SK-N-SH (cell line): ENCODE data around the gene HGS. TPM values are rescaled to one million over a fixed set of nuclear protein-coding genes. Genes with fewer than 3 reads are reported as not detected.
A peak's percentile ranks its signal among the peaks of the same experiment; 100 is the strongest.

Experiments used
- CTCF ChIA-PET: fragments of 300-600, 350-600 bp; formaldehyde crosslinking; extraction: SDS; loops from one replicate; lab custom pipeline; 2021; lab: Yijun Ruan, JAX
- POLR2A ChIA-PET: fragments of 350-600 bp; sonication (Branson Sonifier 250); formaldehyde crosslinking; extraction: SDS; loops from one replicate; lab custom pipeline; 2020; ENCODE audit warnings: antibody characterized with exemption, inconsistent platforms; lab: Yijun Ruan, JAX
- DNase-seq: peaks from one replicate; pipeline ENCODE4 v3.0.0; 2012
- H2AFZ ChIP-seq: fragments of 200-600 bp; sonication (generic); 2 replicates; pipeline ENCODE4 v1.8.1; 2016; ENCODE audit warnings: antibody characterized with exemption, mild to moderate bottlenecking, low read depth
- H3F3A ChIP-seq: fragments of 200-600 bp; sonication (generic); replicated peaks from 2 replicates; pipeline ENCODE3; 2016; ENCODE audit warnings: antibody characterized with exemption, mild to moderate bottlenecking; ENCODE audit not compliant: insufficient read depth
- H3K27ac ChIP-seq, 2 experiments: fragments of 200-500 bp in 1 of 2; fragments of 200-600 bp in 1 of 2; sonication (Bioruptor generic) in 1 of 2; sonication (generic), shearing (Covaris generic) in 1 of 2; 2 replicates each; pipeline versions ENCODE4 v1.5.1 to v1.6.1; 2014 to 2016; ENCODE audit warnings: low read depth in 2 of 2, inconsistent platforms in 1 of 2, low read length in 1 of 2, mild to moderate bottlenecking in 1 of 2, mixed read lengths in 1 of 2
- H3K27me3 ChIP-seq: fragments of 200-600 bp; sonication (generic), shearing (Covaris generic); 2 replicates; pipeline ENCODE4 v1.6.1; 2016; ENCODE audit warnings: mixed run types; ENCODE audit not compliant: insufficient read depth
- H3K36me3 ChIP-seq, 2 experiments: fragments of 200-500 bp in 1 of 2; fragments of 200-600 bp in 1 of 2; sonication (Bioruptor generic) in 1 of 2; sonication (generic) in 1 of 2; replicated peaks in 1 of 2; 2 replicates each; pipeline versions ENCODE3 to v1.5.1; 2014 to 2016; ENCODE audit warnings: low read length in 1 of 2, mild to moderate bottlenecking in 1 of 2; ENCODE audit not compliant: insufficient read depth in 2 of 2, control insufficient read depth in 1 of 2
- H3K4me1 ChIP-seq, 2 experiments: fragments of 200-500 bp in 1 of 2; fragments of 200-600 bp in 1 of 2; sonication (Bioruptor generic) in 1 of 2; sonication (generic), shearing (Covaris generic) in 1 of 2; 2 replicates each; pipeline versions ENCODE4 v1.5.1 to v1.6.1; 2014 to 2016; ENCODE audit warnings: low read depth in 1 of 2, low read length in 1 of 2, mixed run types in 1 of 2; ENCODE audit not compliant: insufficient read depth in 2 of 2, control insufficient read depth in 1 of 2
- H3K4me2 ChIP-seq: fragments of 200-600 bp; sonication (generic), shearing (Covaris generic); 2 replicates; pipeline ENCODE4 v1.6.1; 2017; ENCODE audit warnings: mixed run types
- H3K4me3 ChIP-seq, 2 experiments: fragments of 200-500 bp in 1 of 2; fragments of 200-600 bp in 1 of 2; sonication (Bioruptor generic) in 1 of 2; sonication (generic), shearing (Covaris generic) in 1 of 2; 2 replicates each; pipeline versions ENCODE4 v1.5.1 to v1.8.1; 2014 to 2016; ENCODE audit warnings: low read depth in 2 of 2, inconsistent platforms in 1 of 2, low read length in 1 of 2, mild to moderate bottlenecking in 1 of 2, mixed read lengths in 1 of 2, moderate library complexity in 1 of 2
- H3K79me2 ChIP-seq: fragments of 200-600 bp; sonication (generic); 2 replicates; pipeline ENCODE4 v1.8.1; 2017; ENCODE audit warnings: mild to moderate bottlenecking; ENCODE audit not compliant: insufficient read depth
- H3K9ac ChIP-seq: fragments of 200-600 bp; sonication (generic); 2 replicates; pipeline ENCODE4 v1.6.1; 2017; ENCODE audit warnings: mixed run types
- H3K9me2 ChIP-seq: fragments of 200-600 bp; sonication (generic); 2 replicates; pipeline ENCODE4 v1.6.1; 2017; ENCODE audit warnings: mixed run types
- H3K9me3 ChIP-seq: fragments of 200-600 bp; sonication (generic); 2 replicates; pipeline ENCODE4 v1.6.1; 2017; ENCODE audit warnings: mixed run types, mild to moderate bottlenecking, moderate library complexity
- H4K20me1 ChIP-seq: fragments of 200-600 bp; sonication (generic); 2 replicates; pipeline ENCODE4 v1.6.1; 2017; ENCODE audit warnings: mild to moderate bottlenecking, mixed run types; ENCODE audit not compliant: insufficient read depth
- CHD2 ChIP-seq: fragments of 150-350 bp; IDR thresholded peaks from 2 replicates; pipeline ENCODE4 v1.6.1; 2018; ENCODE audit warnings: low read length; ENCODE audit not compliant: partially characterized antibody
- ELF1 ChIP-seq: IDR thresholded peaks from 2 replicates; pipeline ENCODE4 v1.4.0; 2012
- EP300 ChIP-seq, 2 experiments: IDR thresholded peaks; 2 replicates each; pipeline versions ENCODE4 v1.4.0 to v1.6.1; 2012; ENCODE audit warnings: borderline replicate concordance in 1 of 2, low read depth in 1 of 2, low read length in 1 of 2
- FOSL2 ChIP-seq: IDR thresholded peaks from 2 replicates; pipeline ENCODE4 v1.4.0; 2012; ENCODE audit warnings: low read depth, mild to moderate bottlenecking, moderate library complexity, borderline replicate concordance
- FOXJ3 ChIP-seq: sonication (generic); formaldehyde crosslinking; IDR thresholded peaks from 2 replicates; pipeline ENCODE4 v1.5.1; 2020; ENCODE audit warnings: mild to moderate bottlenecking, missing genetic modification reagents
- FOXM1 ChIP-seq: IDR thresholded peaks from 2 replicates; pipeline ENCODE4 v1.4.0; 2012; ENCODE audit warnings: low read depth, mild to moderate bottlenecking
- MEF2A ChIP-seq: IDR thresholded peaks from 2 replicates; pipeline ENCODE4 v1.4.0; 2012; ENCODE audit warnings: low read depth, borderline replicate concordance
- MXI1 ChIP-seq: IDR thresholded peaks from 2 replicates; pipeline ENCODE4 v1.6.1; 2012; ENCODE audit warnings: mild to moderate bottlenecking, low read depth, low read length, improper control_type of control experiment
- NRF1 ChIP-seq: IDR thresholded peaks from 2 replicates; pipeline ENCODE4 v1.6.1; 2012; ENCODE audit warnings: low read depth, mild to moderate bottlenecking, low read length
- POLR2AphosphoS5 ChIP-seq: IDR thresholded peaks from 2 replicates; pipeline ENCODE4 v1.6.1; 2012; ENCODE audit warnings: low read depth, low read length
- RAD21 ChIP-seq: IDR thresholded peaks from 2 replicates; pipeline ENCODE4 v1.6.1; 2012; ENCODE audit warnings: mild to moderate bottlenecking, low read length
- RFX5 ChIP-seq: IDR thresholded peaks from 2 replicates; pipeline ENCODE4 v1.6.1; 2012; ENCODE audit warnings: mild to moderate bottlenecking, improper control_type of control experiment, low read length
- RXRA ChIP-seq: IDR thresholded peaks from 2 replicates; pipeline ENCODE4 v1.4.0; 2012; ENCODE audit warnings: low read depth, mild to moderate bottlenecking, borderline replicate concordance
- SMC3 ChIP-seq: IDR thresholded peaks from 2 replicates; pipeline ENCODE4 v1.6.1; 2012; ENCODE audit warnings: low read depth, low read length, improper control_type of control experiment
- TAF1 ChIP-seq: IDR thresholded peaks from 2 replicates; pipeline ENCODE4 v1.6.1; 2012; ENCODE audit warnings: low read depth, mild to moderate bottlenecking, low read length, moderate library complexity, borderline replicate concordance
- TCF12 ChIP-seq: IDR thresholded peaks from 2 replicates; pipeline ENCODE4 v1.4.0; 2012
- WGBS: methylation state at CpG from one replicate; pipeline ENCODE4 v1.1.6; 2017; ENCODE audit warnings: low lambda C conversion rate; 5-methylcytosine and 5-hydroxymethylcytosine counted together
- polyA plus RNA-seq, 3 experiments: library from polyadenylated mRNA; depleted of rRNA; stranded (reverse); fragments of >200 nt; gene quantifications; 2 replicates each; pipeline ENCODE4 v1.2.3, GENCODE V29; 2012
- TF ChIP-seq, protein P1 (sequence below): IDR thresholded peaks from 2 replicates; pipeline ENCODE4; 2012
- TF ChIP-seq, protein P2 (sequence below): IDR thresholded peaks from 2 replicates; pipeline ENCODE4 v1.6.1; 2012; ENCODE audit warnings: mild to moderate bottlenecking, low read depth, low read length, moderate library complexity
- TF ChIP-seq, protein P3 (sequence below): fragments of 150-350 bp; IDR thresholded peaks from 2 replicates; pipeline ENCODE4 v1.6.1; 2016; ENCODE audit warnings: mild to moderate bottlenecking, low read depth, low read length
- TF ChIP-seq, protein P4 (sequence below): IDR thresholded peaks from 2 replicates; pipeline ENCODE4 v1.4.0; 2012; ENCODE audit warnings: low read depth, borderline replicate concordance
- TF ChIP-seq, protein P5 (sequence below): fragments of 200-600 bp; sonication (generic); IDR thresholded peaks from 2 replicates; pipeline ENCODE4 v1.6.1; 2017; ENCODE audit warnings: antibody characterized with exemption, mild to moderate bottlenecking, moderate library complexity
- TF ChIP-seq, protein P6 (sequence below): fragments of 150-350 bp; IDR thresholded peaks from 2 replicates; pipeline ENCODE4 v1.6.1; 2017; ENCODE audit warnings: antibody characterized with exemption, low read length, low read depth, borderline replicate concordance
- TF ChIP-seq, protein P7 (sequence below): IDR thresholded peaks from 2 replicates; pipeline ENCODE4 v1.4.0; 2012; ENCODE audit warnings: low read depth

HGS gene
- polyA plus RNA-seq, 1 of the 3 experiments (the other 2 are of a cell fraction), result 192 TPM

DNA sequence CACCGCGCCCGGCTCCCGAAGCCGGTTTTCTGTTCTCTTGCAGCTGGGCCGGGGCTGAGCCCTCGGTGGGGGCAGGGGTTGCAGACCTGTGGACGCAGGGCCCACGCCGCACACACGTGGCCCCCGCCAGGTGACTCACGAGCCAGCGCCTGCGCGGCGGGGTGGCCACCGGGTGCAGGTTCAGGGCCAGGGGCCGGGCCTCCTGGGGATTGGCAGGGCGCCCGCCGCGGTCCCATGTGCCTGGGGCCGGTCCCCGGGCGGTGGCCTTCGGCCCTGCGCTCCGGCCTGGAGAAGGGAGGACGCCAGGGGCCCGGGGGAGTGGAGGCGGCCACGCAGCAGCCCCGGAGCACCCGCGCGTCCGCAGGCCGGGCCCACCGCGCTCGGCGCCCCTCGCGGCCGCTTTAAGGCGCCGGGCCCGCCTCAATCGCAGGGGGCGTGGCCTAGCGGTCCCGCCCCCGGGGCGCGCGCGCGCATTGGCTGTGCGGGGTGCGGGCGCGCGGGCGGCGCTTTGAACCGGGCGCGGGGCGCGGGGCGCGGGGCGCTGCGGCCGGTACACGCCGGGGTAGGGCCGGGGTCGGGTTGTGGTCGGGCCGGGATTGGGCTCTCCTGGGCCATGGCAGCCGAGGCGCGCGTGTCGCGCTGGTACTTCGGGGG, 28.1 kb downstream of the HGS start, which contains the start of gene SLC25A10:
Gene SLC25A10 (plus strand): TSS at position 471 of the 654 bp plus-strand sequence. CDS start 143 bp downstream, at position 614.
- 1% methylated on average over 39 of the region's 89 CpGs for WGBS
- POLR2A ChIA-PET, result interaction anchor here (0.6 to 3.8 kb wide), 11 partner anchors 9 to 267 kb away, joined by 3 to 30 read pairs (median 5); partner anchors contain the start of genes CCDC137, MRPL12 and OXLD1
- Histone ChIP-seq H3K4me3 (peak within 1 kb of the TSS; percentile 73 to 80), H3K4me1 (peaks cover 22 to 33% of the 10 kb centered on the region in 2 experiments; a peak in 3 of 4 replicates), H3K9ac (peak within 1 kb of the TSS; percentile 69), H3K4me2 (peak within 1 kb of the TSS; percentile 89), H4K20me1 (no peaks in the 10 kb centered on the region), H2AFZ (peak within 1 kb of the TSS; percentile 45; the same call in 1 of the 2 replicates), H3K9me2 (no peaks in the 10 kb centered on the region), H3K9me3 (no peaks in the 10 kb centered on the region), H3F3A (peaks cover 28% of the 10 kb centered on the region), H3K27me3 (no peaks in the 10 kb centered on the region), H3K36me3 (peaks cover 4 to 25% of the 10 kb centered on the region in 2 experiments), H3K79me2 (peaks cover 24% of the 10 kb centered on the region; the same call in 1 of the 2 replicates), H3K27ac (peak within 1 kb of the TSS; percentile 36 to 83)
- DNase-seq, result peak; percentile 99
- CTCF ChIA-PET, result interaction anchor here (1.0 to 4.4 kb wide), 7 partner anchors 11 to 308 kb away, joined by 3 to 33 read pairs (median 5); partner anchors contain the start of genes ARL16 and HGS
- TF ChIP-seq, protein P1, sequence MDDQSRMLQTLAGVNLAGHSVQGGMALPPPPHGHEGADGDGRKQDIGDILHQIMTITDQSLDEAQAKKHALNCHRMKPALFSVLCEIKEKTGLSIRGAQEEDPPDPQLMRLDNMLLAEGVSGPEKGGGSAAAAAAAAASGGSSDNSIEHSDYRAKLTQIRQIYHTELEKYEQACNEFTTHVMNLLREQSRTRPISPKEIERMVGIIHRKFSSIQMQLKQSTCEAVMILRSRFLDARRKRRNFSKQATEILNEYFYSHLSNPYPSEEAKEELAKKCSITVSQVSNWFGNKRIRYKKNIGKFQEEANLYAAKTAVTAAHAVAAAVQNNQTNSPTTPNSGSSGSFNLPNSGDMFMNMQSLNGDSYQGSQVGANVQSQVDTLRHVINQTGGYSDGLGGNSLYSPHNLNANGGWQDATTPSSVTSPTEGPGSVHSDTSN, result peak; percentile 12; the same call in 1 of the 2 replicates
- TF ChIP-seq MEF2A (no peak), TAF1 (no peak), FOXM1 (no peak), POLR2AphosphoS5 (peak; percentile 59; the same call in 1 of the 2 replicates), EP300 (IDR thresholded peaks at IDR 0.05; ENCODE audit: borderline replicate concordance in 1 of 2, low read depth in 1 of 2, low read length in 1 of 2) (no peak), TCF12 (peak; percentile 30; the same call in 1 of the 2 replicates), CHD2 (peak; percentile 9), MXI1 (peak; percentile 81), FOSL2 (peak; percentile 64; the same call in 1 of the 2 replicates), SMC3 (no peak), NRF1 (peak; percentile 64), FOXJ3 (CRISPR knock-in tag) (no peak), RXRA (no peak), RAD21 (no peak), RFX5 (no peak), ELF1 (no peak)
- TF ChIP-seq, protein P2, sequence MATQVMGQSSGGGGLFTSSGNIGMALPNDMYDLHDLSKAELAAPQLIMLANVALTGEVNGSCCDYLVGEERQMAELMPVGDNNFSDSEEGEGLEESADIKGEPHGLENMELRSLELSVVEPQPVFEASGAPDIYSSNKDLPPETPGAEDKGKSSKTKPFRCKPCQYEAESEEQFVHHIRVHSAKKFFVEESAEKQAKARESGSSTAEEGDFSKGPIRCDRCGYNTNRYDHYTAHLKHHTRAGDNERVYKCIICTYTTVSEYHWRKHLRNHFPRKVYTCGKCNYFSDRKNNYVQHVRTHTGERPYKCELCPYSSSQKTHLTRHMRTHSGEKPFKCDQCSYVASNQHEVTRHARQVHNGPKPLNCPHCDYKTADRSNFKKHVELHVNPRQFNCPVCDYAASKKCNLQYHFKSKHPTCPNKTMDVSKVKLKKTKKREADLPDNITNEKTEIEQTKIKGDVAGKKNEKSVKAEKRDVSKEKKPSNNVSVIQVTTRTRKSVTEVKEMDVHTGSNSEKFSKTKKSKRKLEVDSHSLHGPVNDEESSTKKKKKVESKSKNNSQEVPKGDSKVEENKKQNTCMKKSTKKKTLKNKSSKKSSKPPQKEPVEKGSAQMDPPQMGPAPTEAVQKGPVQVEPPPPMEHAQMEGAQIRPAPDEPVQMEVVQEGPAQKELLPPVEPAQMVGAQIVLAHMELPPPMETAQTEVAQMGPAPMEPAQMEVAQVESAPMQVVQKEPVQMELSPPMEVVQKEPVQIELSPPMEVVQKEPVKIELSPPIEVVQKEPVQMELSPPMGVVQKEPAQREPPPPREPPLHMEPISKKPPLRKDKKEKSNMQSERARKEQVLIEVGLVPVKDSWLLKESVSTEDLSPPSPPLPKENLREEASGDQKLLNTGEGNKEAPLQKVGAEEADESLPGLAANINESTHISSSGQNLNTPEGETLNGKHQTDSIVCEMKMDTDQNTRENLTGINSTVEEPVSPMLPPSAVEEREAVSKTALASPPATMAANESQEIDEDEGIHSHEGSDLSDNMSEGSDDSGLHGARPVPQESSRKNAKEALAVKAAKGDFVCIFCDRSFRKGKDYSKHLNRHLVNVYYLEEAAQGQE, result no peak
- TF ChIP-seq, protein P3, sequence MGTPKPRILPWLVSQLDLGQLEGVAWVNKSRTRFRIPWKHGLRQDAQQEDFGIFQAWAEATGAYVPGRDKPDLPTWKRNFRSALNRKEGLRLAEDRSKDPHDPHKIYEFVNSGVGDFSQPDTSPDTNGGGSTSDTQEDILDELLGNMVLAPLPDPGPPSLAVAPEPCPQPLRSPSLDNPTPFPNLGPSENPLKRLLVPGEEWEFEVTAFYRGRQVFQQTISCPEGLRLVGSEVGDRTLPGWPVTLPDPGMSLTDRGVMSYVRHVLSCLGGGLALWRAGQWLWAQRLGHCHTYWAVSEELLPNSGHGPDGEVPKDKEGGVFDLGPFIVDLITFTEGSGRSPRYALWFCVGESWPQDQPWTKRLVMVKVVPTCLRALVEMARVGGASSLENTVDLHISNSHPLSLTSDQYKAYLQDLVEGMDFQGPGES, result no peak
- TF ChIP-seq, protein P4, sequence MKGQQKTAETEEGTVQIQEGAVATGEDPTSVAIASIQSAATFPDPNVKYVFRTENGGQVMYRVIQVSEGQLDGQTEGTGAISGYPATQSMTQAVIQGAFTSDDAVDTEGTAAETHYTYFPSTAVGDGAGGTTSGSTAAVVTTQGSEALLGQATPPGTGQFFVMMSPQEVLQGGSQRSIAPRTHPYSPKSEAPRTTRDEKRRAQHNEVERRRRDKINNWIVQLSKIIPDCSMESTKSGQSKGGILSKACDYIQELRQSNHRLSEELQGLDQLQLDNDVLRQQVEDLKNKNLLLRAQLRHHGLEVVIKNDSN, result peak; percentile 85
- TF ChIP-seq, protein P5, sequence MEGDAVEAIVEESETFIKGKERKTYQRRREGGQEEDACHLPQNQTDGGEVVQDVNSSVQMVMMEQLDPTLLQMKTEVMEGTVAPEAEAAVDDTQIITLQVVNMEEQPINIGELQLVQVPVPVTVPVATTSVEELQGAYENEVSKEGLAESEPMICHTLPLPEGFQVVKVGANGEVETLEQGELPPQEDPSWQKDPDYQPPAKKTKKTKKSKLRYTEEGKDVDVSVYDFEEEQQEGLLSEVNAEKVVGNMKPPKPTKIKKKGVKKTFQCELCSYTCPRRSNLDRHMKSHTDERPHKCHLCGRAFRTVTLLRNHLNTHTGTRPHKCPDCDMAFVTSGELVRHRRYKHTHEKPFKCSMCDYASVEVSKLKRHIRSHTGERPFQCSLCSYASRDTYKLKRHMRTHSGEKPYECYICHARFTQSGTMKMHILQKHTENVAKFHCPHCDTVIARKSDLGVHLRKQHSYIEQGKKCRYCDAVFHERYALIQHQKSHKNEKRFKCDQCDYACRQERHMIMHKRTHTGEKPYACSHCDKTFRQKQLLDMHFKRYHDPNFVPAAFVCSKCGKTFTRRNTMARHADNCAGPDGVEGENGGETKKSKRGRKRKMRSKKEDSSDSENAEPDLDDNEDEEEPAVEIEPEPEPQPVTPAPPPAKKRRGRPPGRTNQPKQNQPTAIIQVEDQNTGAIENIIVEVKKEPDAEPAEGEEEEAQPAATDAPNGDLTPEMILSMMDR, result no peak
- TF ChIP-seq, protein P6, sequence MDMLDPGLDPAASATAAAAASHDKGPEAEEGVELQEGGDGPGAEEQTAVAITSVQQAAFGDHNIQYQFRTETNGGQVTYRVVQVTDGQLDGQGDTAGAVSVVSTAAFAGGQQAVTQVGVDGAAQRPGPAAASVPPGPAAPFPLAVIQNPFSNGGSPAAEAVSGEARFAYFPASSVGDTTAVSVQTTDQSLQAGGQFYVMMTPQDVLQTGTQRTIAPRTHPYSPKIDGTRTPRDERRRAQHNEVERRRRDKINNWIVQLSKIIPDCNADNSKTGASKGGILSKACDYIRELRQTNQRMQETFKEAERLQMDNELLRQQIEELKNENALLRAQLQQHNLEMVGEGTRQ, result no peak
- TF ChIP-seq, protein P7, sequence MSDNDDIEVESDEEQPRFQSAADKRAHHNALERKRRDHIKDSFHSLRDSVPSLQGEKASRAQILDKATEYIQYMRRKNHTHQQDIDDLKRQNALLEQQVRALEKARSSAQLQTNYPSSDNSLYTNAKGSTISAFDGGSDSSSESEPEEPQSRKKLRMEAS, result peak; percentile 98
